Stimulated activated CD8-positive, alpha-beta memory T cell treated with anti-CD3 and anti-CD28 coated beads, Interleukin-15, amount 100 ng/mL, for 48 hours (primary cell): ENCODE results near the gene PITRM1.

ENCODE experiments used
- DNase-seq, 2 donors: peaks; one replicate each; pipeline ENCODE4 v3.0.0-alpha.2; 2020; ENCODE audit warnings: low read depth in 2 of 2

Gene PITRM1

GRCh38 chr10:3141351-3142005 is 31.1 kb downstream of the PITRM1 start:
- DNase-seq: no peak

DNA sequence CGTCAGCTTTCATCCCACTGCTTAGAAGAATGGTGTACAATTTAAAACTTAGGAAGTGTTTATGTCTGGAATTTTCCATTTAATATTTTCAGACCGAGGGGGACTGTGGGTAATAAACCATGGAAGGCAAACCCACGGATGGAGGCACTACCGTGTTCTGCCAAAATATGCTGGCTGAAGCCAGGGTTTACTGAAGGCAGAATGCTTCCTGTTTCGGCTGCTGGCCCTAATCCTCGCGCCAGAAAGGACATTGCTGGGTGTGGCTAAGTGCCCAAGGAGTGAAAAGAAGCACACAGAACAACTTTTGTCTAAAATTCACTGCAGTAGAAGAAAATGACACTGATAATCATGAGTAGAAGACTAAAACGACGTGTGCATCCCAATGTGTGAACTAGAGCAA is 32.3 kb downstream of the PITRM1 start:
- no peak for DNase-seq

DNA sequence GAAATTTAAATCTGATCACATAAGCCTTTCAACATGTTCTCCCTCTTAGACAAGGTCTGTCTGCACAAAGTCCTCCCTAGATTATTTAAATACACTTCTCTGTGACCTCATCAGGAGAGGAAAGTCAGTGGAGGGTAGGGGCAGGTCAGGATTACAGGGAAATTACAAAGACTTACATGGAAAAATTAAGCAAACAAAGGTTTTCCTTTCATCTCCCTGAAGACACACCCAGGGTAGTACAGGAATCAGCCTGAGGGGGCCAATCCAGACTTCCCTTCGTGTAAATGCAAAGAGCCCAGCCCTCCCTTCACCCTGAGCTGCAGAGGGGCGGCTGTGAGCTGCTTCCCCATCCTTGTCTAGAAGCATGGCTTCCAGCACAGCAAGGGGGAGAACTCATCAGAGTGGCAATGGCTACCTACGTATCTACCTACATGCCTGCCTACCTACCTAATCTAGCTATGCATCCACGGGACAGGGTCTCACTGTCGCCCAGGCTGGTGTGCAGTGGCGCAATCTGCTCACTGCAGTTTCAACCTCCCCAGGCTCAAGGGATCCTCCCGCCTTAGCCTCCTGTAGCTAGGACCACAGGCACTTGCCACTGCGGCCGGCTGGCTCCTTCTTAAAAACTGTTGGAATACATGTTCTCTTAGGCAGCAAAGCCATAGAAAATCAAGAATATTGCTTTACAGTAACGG is 33.2 kb downstream of the PITRM1 start:
- DNase-seq: no peak

DNA sequence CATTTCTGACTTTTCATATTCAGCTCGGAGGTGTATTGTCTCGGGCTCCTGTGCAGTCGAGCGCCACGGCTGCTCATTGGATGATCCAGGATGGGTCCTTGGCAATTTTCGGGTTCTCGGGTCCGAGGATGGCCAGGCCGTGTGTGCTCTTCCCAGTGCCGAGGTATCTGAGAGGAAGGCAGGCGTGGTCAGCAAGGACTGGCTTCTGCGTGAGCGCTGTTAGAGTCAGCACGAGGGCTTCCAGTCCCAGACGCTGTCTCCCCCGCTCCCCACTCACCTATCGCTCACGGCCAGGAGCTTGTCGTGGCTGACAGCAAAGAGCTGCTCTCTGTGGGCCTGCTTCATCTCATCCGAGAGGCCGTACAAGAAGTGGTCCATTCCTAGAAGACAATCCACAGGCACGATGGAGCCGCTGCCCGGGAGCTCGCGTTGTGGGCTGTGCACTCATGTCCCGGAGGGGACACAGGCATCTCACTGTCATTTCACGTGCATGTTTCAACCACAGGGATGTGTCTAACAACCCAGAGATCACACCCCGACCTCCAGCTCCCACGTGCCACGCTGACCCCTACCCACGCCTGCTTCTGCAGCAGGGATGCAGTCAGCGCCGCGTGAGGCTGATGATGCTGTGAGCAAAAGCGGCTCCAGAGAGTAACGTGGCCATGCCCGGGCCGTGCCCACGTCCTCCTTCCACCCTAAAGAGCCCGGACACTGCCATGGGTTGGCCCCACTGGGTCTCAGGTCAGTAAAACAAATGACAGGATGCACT is 34.4 kb downstream of the PITRM1 start:
- DNase-seq: no peak

GRCh38 chr10:3136763-3137611 is 35.6 kb downstream of the PITRM1 start:
- DNase-seq: no peak

- DNase-seq: no peak
Measured at GRCh38 chr10:3136336-3136735, 36.2 kb downstream of the PITRM1 start.

- DNase-seq: no peak
Measured at GRCh38 chr10:3135006-3135405, 37.6 kb downstream of the PITRM1 start.

- DNase-seq: no peak
Measured at GRCh38 chr10:3133948-3134347, 38.6 kb downstream of the PITRM1 start.

DNA sequence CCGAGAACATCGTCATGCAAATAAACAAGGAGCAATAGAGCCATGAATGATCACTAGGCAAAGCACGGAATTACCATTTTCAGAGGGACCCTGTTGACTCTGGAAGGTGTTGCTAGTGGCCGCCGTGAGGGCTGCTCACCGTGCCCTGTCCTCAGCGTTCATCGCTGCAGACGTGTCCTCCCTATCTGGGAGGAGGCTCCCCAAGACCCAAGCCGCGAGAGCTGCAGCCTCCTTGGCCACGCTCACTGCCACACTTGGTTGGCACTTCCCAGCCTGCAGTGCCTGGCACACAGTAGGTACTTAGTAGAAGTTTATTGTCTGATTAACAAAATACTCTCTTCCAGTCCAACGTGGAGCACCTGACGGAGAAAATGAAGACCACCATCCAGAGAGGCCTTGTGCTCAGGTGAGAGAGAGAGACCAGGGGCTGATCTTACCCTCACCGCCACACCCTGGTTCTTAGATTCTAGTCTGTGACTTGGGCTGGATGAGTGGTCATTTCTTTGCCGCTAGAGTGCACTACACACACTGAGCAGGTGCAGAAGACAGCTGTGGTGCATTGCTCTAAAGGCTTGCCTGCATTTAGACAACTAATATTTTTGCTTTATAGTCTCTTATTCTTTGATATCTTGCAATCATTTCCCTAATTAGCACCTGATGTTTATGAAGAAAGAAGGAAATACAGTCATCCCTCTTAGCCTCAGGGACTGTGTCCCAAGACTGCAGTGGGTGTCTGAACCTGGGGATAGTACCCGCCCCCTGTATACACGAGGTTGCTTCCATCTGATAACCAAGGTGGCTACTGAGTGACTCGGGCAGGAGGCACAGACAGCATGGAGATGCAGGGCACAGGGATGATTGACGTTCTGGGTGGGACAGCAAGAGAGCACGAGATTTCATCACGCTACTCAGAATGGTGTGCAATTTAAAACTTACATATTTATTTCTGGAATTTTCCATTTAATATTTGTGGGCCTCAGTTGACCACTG is 40.3 kb downstream of the PITRM1 start:
- DNase-seq: no peak

DNA sequence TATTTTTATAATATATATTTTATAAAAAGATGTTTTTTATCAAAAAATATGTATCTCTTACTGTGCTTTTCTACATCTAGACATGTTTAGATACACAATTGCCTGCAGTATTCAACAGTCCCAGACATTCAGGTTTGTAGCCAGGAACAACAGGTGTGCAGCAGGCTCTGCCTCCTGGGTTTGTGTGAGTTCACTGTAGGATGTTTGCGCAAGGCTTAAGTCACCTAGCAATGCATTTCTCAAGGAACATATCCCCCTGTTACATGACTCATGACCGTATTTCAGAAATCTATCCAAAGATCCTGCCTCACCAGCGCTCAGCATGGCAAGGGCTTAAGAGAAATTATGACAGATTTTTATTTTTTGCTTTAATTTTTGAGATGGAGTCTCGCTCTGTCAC is 41.5 kb downstream of the PITRM1 start:
- DNase-seq: no peak

- no peak for DNase-seq
Measured at GRCh38 chr10:3129581-3130340, 42.8 kb downstream of the PITRM1 start.

DNA sequence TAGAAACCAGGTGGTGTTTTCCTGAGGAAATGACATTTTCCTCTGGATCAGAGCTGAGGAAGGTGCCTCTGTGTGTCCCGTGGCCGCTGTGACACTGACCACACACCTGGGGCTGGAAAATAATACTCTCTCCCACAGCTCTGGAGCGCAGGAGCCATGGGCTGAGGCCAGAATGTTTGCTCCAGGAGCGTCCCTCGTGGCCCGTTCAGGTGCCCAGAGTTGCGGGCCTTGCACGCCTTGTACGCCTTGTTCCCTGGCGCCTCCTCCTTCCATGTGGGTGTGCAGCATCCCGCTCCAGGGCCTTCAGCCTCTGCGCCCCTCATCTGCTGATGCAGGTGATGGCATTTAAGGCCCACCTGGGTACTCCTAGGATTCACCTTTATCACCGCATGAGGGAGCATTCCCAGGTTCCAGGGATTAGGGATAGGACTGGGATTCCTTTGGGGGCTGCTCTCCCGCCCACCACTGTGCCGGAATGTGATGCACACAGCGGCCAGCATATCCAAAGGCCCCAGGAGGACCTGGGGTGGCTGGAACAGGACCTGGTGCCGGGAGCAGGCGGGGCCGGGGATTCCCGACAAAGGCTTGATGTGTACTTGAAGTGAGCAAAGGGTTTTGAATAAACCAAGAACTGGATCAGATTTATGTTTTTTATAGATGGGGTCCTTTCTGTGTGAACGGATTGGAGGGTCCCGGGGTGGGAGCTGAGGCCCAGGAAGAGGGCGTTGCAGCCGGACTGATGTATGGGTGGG is 44.0 kb downstream of the PITRM1 start:
- no peak for DNase-seq

DNA sequence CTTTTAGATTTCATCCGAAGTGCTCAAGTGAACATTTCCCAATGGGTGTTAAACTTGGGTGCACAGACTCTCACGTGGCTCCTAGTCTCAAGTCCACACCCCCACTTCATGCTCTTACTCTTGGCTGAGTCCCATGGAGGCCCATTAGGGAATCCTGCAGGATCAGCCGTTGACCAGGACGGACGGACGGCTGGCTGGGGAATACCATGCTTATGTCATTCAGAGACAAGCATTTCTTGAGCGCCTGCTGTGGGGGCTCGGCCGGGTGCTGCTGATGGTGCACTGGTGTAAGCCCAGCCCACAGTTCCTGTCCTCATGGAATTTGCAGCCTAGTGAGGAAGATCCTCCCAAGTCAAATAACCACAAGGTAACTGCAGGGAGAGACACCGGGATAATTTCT is 44.7 kb downstream of the PITRM1 start:
- no peak for DNase-seq

- DNase-seq: no peak
Measured at GRCh38 chr10:3126741-3127346, 45.7 kb downstream of the PITRM1 start.

GRCh38 chr10:3126249-3126648 is 46.3 kb downstream of the PITRM1 start:
- no peak for DNase-seq

GRCh38 chr10:3125527-3126170 is 46.9 kb downstream of the PITRM1 start:
- DNase-seq: no peak

DNA sequence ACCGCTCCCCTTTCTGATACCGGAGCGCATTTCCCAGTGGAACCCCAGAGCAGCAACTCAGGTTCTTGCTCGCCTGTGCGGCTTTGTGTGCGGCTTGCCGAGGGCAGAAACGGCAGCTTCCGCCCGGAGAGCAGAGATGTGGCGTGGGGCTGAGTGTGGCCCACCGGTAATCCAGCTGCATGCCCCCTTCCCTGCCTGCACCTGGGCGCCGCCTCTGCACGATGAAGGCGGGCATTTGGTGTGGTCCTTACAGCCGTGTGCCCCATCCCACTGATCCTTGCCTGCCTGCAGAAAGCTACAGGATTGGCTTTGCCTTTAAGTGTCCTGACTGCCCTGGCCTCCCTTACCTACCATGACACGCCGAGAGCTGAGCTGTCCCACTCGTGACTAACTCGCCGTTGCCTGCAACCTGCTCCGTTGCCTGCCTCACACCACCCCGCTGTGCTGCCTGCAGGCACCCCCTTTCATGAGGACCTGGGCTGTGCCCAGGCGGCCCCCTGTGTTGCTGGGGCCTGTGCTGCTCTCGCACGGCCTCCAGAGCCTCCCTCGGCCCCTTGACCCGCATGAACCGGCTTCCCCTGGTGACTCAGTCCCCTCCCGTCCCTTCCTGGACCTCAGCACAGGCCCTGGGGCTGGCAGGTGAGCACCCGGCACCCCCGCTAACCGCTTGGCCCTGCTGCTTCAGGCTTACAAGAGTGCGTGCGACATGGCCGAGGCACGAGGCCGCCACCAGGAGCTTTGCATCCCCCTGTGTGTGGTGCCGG is 48.0 kb downstream of the PITRM1 start:
- no peak for DNase-seq
